HG02798 (cell line): Measurements from ENCODE around the gene MBP.
"Not testable (repeated sequence)": the region's sequence is repeated elsewhere in the genome, so short reads cannot be mapped to it uniquely, and the experiment has no call there.

Experiments
- ATAC-seq: cut with Tn5 transposase; IDR thresholded peaks from one replicate; pipeline ENCODE4 v1.9.1; 2021; ENCODE audit warnings: mild to moderate bottlenecking; ENCODE audit not compliant: unreplicated experiment, poor library complexity

The MBP gene

DNA sequence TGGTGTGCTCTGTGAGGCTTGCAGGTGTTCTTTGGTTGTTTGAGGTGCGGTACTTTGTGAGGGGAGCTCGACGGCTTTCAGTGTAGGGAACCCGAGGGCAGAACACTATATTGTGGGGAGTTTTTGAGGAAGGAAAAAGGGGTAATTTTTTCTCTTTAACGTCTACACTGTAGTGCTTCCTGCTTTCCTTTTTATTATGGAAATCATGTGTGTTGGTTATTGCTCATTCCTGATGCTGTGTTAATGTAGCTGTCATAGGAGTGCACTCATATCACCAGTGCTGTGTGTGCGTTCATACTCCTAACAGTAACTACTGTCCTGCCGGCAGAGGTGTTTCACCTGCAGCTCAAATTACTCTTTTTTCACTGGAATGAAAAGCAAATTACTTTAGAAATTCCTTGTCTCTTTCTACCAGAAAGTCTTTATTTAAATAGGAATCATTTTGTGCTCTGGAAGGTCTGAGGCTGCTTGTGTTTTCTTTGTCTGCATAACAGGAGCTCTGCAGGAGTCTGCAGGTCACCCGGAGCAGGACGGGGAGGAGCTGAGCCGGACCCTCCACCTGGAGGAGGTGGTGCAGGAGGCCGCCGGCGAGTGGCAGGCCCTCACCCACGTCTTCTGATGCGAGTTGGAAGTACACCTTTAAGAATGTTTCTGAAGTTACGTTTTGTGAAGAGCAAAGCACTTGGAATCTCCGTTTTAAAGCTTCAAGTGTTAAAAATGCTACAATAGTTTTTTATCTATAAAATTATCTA, 164.7 kb downstream of the MBP start:
- no peak for ATAC-seq

- ATAC-seq = not testable (repeated sequence)
Measured at GRCh38 chr18:76967299-76967698, 165.3 kb downstream of the MBP start.

DNA sequence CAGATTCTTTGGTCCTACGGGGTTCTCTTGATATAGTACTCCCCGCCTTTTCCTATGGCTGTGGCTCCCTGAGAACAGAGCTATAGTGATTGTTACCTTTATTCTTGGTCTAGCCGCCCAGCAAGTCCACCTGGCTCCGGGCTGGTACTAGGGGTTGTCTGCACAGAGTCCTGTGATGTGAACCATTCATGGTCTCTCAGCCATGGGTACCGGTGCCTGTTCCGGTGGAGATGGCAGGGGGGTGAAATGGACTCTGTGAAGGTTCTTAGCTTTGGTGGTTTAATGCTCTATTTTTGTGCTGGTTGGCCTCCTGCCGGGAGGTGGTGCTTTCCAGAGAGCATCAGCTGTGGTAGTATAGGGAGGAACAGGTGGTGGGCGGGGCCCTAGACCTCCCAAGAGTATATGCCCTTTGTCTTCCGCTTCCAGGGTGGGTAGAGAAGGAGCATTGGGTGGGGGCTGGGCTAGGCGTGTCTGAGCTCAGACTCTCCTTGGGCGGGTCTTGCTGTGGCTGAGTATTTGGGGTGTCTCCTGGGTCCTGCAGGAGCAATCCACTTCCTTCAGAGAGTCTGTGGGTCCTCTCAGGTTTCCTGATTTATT, 166.9 kb downstream of the MBP start:
- ATAC-seq = peak; percentile 77

DNA sequence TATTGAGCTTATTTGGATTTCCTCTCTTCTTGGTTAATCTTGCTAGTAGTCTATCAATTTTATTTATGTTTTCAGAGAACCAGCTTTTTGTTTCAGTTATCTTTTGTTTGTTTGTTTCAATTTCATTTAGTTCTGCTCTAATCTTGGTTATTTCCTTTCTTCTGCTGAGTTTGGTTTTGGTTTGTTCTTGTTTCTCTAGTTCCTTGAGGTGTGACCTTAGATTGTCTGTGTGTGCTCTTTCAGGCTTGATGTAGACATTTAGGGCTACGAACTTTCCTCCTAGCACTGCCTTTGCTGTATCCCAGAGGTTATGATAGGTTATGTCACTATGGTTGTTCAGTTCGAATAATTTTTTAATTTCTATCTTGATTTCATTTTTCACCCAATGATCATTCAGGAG, 168.6 kb downstream of the MBP start:
- peak; percentile 48 for ATAC-seq

- no peak for ATAC-seq
Measured at GRCh38 chr18:76962851-76963250, 169.7 kb downstream of the MBP start.

DNA sequence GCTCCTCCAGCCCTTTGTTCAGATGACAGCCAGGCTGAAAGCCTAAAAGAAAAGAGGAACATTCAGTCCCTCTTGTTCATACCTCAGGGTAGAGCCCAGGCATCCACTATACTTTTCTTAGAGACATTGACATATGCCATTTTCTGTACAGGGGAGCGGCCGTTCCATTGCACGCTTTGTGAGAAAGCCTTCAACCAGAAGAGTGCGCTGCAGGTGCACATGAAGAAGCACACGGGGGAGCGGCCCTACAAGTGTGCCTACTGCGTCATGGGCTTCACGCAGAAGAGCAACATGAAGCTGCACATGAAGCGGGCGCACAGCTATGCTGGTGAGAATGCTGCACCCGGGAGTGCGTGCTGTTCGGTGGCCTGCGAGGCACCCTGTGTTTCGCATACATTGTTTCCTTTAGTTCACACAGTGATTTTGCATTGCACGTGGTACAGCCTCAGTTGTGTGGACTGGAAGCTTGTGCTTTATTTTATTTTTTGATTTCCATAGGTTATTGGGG, 172.0 kb downstream of the MBP start:
- no peak for ATAC-seq

GRCh38 chr18:76959605-76960004, 173.0 kb downstream of the MBP start:
- no peak for ATAC-seq

DNA sequence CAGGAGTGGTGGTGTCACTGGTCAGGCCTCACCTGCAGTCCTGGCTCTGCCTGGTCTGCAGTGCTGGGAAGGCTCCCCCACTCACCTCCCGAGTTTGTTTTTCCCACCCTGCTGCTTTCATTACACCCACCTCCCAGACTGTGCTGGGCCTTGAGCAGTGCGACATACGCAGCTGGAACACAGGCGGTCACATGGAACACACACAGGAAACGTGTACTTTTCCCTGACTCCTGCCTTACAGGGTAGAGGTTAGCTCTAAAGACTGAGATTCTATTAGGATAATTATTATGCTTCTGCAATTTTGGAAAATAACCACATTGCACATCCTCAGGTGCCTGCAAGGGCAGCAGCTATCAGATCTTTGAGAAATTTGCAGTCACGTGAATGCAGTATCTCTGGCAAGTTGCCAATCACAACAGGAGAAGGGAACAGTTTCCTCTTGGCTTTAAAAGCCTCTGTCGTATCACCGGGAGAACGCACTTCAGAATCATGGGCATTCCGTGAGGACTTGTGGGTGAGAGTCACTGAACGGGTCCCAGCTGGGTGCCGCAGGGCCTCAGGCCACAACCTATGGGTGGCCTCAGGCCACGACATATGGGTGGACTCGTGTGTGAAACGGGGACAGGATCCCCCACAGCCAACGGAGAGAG, 173.8 kb downstream of the MBP start:
- ATAC-seq = no peak

DNA sequence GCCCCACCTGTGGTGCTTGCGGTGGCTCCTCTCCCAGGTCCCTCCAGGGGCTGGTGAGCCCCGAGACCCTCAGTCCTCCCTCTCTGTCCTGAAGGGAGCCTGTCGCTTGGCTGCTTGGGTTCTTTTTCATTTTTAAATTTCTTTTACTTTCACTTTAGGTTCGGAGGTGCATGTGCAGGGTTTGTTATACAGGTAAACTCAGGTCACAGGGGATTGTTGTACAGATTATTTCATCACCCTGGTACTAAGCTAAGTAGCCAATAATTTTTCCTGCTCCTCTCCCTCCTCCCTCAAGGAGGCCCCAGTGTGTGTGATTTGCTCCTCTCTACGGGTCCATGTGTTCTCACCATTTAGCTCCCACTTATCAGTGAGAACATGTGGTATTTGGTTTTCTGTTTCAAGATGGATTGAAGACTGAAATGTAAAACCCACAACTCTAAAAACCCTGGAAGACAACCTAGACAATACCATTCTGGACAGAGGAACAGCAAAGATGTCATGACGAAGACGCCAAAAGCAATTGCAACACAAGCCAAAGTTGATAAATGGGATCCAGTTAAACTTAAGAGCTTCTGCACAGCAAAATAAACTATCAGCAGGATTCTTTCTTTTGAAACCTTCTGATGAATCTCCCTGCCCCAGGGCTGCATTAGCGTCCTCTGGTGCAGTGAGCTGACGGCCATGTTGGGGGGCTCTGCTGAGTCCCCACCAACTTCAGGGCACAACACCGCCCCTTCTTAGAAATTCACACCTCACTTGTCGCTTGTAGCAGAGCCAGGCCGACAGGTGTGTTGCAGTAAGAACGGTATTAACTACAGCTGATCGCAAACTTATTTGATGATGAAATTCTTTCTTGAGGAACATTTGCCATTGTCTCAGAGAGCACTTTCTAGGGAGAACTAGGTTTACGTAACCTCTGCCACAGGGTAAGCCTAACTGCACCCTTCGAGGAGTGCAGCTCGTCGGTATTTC, 174.9 kb downstream of the MBP start:
- no peak for ATAC-seq

DNA sequence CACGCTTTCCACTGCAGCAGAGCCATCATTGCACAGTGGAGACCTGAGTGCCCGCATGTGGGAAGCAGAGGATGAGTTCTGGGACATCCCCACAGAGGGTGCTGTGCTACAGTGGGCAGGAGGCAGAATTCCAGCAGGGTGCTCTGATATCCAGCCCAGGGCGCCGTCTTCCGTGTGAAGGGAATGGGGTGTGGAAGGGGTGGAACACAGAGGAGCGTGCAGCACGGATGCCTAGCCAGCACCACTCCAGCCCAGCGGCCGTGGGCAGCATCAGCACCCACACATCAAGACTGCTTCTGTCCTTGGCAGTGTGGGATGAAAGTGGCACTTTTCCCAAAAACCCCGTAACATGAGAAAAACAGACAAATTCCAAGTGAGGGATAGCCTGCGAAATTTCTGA, 175.9 kb downstream of the MBP start:
- ATAC-seq = no peak

DNA sequence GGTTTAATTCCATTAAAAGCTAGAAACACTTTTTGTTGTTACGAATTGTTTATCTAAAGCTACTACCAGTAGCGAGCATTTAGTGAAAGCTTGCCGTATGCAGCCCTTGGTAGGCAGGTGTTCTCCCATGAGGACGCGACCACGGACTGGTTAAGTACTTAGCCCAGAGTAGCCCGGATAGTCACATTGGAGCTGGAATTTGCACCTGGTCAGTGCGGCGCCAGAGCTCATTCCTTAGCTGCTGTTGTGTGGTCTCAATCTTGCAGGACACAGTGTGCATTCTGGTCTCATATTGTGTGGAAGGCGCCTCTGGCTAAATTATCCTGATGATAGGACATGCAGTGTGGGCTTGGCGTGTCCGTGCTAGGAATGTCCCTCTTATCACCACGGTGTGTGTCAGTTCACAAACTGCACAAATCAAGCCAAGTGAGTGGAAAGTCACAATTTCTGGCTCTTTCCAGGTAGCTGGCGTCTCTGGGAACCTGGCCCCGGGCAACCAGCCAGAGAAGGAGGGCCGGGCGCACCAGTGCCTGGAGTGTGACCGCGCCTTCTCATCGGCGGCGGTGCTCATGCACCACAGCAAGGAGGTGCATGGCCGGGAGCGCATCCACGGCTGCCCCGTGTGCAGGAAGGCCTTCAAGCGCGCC, 176.9 kb downstream of the MBP start:
- no peak for ATAC-seq

DNA sequence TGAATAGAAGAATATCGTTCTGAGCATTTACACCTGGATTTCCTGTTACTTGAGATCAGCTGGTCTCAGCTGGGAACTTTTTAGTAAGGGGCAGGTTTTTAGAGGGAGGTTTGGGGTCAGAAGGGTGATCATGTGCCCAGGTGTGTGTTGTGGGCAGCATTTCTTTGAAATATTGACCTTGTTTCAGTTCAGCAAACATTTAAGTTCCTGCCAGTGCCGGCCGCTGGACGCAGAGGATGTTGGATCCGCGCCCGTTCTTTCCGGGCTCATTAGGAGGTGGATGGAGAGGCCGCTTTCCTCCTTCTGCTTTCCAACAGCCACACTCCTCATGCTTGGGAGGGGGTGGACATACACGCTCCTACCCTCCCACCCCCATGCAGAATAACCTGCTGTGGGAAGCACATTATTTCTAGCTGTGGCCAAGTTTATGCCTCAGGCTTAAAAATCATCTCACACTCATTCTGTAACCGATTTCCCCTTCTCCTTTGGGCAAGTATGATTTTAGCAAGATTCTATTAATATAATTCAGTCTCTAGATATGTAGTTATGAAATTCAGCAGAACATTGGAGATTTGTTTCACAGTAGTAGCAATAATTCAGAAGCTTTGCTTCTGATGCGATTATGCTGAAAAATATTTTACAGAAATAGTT, 178.9 kb downstream of the MBP start:
- no peak for ATAC-seq

DNA sequence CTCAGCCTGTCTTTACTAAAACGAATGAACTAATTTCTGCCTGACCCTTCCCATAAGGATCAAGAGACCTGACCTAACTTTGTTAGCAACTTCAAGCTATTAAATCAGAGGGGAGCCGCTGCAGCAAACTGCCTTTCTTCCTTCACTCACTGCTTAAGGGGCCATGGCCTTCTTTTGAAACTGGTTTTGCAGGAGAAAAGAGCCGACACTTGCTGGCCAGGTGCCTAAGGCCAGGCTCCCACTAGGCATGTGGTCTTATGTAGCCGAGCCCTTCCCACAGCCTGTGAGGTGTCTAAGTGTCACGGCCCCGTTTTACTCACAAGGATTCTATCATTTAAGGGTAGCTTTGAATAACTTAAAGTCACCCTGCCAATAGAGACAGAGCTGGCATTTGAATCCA, 179.4 kb downstream of the MBP start:
- ATAC-seq = no peak

DNA sequence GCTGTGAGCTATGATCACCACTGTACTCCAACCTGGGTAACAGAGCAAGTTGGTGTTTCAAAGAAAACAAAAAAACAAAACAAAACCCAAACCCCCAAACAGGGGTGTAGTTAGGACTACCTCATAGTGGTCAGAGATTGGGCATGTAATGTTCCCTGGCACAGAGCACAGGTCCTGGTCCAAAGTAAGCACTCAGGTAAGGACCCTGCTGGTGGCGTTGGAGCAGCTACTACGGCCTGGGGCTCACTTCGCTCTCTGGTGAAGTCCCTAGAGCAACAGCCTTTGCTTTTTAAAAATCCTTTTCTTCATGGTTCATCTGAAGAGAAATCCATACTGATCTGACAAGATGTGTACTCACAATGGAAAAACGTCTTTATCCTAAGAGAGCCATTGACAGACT, 179.8 kb downstream of the MBP start:
- ATAC-seq = no peak

- no peak for ATAC-seq
Measured at GRCh38 chr18:76951456-76952247, 180.9 kb downstream of the MBP start.

GRCh38 chr18:76948345-76948744, 184.2 kb downstream of the MBP start:
- no peak for ATAC-seq

- not testable (repeated sequence) for ATAC-seq
Measured at GRCh38 chr18:76944346-76944745, 188.2 kb downstream of the MBP start.

DNA sequence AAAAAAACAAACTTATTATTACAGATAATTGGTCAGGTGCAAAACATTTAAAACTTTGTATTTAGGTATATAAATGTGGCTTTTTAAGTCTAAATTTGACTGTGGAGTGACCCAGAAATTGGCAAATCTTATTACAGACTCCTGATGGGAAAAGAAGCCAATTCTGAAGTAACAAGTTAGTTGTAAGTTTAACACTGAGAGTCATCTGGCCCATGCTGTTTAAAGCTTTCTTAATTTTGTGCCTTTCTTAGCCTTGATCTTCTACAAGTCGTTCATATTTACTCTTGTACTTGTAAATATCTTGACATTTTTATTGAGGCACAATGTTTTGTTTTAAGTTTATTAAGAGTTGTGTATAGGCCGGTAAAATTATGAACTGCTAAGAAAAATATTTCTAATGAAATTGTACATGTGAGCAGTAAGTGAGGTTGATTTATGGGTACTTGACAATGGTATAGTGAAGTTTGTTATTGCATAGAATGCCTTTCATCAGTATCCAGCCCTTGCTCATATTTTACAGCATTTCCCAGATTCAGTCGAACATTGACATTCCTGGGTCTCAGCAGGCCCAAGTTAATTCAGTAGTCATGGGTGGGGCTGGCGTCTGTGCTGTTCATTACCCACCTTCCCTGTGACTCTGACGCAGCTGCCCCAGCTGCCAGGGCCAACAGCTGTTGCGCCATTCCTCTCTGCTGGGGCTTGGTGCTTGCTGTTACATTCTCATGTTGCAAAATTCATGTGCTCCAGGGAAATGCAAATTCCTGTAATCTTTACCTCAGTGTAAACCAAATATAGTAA, 188.8 kb downstream of the MBP start:
- no peak for ATAC-seq
